Activated T-helper 17 cell treated with anti-CD3 and anti-CD28 coated beads, Interleukin-2, amount 50 U/mL, for 72 hours (primary cell): Measurements from ENCODE around the gene SH3RF3. TPM values are rescaled to one million over a fixed set of nuclear protein-coding genes. Genes with fewer than 3 reads are reported as not detected.

Experiments used
- ATAC-seq: fragments of 150-1000 bp; cut with Tn5 transposase; replicated peaks from 2 replicates; pipeline ENCODE4 v1.10.0; 2021; ENCODE audit warnings: mild to moderate bottlenecking, moderate library complexity
- H3K27ac Mint-ChIP-seq: one replicate; pipeline ENCODE4 v1.8.0; 2022; ENCODE audit warnings: mixed read lengths
- H3K27me3 Mint-ChIP-seq: one replicate; pipeline ENCODE4 v1.8.0; 2022; ENCODE audit warnings: mixed read lengths
- H3K36me3 Mint-ChIP-seq: one replicate; pipeline ENCODE4 v1.8.0; 2022; ENCODE audit warnings: low read depth, mild to moderate bottlenecking, mixed read lengths
- H3K4me1 Mint-ChIP-seq: one replicate; pipeline ENCODE4 v1.8.0; 2022; ENCODE audit warnings: mixed read lengths
- H3K4me3 Mint-ChIP-seq: one replicate; pipeline ENCODE4 v1.8.0; 2022; ENCODE audit warnings: mild to moderate bottlenecking, mixed read lengths
- H3K9me3 Mint-ChIP-seq: one replicate; pipeline ENCODE4 v1.8.0; 2022; ENCODE audit warnings: mixed read lengths
- total RNA-seq, 2 donors: library from RNA; stranded (reverse); gene quantifications; one replicate each; pipeline ENCODE4 v1.2.3, GENCODE V29; 2022

SH3RF3 gene
- total RNA-seq, 2 donors from 2014 or later: 0.05 TPM; not detected in 1

DNA sequence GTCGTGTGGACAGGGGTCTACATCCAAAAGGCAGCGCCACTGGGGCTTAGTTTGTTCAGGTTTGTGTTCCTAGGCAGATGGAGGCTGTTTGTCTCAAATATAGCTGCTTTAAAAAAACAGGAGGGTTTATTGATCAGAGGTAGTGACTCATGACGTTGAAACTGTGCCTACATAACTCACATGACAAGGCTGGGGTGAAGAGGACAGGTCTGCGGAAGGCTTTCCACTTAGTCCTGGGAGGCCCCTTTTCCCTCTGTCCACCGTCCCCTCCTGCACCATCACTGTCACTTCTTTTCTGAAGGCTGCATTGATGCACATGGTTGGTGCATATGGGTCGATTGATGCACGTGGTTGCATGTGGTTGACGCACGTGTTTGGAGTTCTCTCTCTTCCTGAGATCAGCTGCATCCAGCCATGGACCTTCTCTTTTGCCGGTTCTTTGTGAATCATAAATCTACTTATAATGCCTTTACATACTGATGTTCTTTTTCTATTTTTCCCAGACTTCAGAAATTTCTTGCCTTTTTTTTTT is 10.9 kb downstream of the SH3RF3 start:
- H3K27me3 Mint-ChIP-seq: peaks cover 49% of the 10 kb centered on the region
- peaks cover 11% of the 10 kb centered on the region for H3K4me1 Mint-ChIP-seq
- no peaks in the 10 kb centered on the region for H3K9me3 Mint-ChIP-seq
- no peak overlapping the region for H3K4me3 Mint-ChIP-seq
- no peaks in the 10 kb centered on the region for H3K36me3 Mint-ChIP-seq
- no peak overlapping the region for H3K27ac Mint-ChIP-seq
- ATAC-seq: no peak

DNA sequence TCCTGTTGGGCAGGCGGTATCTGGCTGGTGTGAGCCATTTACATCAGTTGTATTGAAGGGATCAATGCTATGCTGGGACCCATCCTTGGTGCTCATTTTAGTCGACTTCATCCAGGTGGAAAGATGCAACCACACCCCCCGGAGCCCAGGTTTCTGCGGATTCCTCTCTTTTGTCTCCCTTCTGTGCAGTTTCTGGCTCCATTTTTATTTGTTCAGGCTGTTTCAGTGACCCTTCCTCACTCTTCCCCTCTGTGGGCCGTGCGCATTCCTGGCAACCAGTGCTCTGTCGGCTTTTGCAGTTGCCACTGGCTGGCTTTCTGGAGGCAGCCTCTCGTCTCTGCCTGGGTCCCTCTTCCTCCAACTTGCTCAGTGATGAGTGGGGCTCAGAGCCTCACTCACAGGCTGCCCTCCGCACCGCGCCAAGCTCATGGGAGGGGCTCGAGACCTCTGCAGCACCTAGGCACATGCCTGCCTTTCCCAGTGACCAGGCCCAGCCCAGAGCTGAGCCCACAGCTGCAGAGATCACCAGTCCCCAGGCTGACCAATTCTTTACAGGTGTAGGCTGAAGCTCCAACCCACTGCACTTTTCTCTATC is 12.1 kb downstream of the SH3RF3 start:
- peaks cover 11% of the 10 kb centered on the region for H3K4me1 Mint-ChIP-seq
- ATAC-seq: no peak
- H3K27ac Mint-ChIP-seq: no peak overlapping the region
- H3K36me3 Mint-ChIP-seq: no peaks in the 10 kb centered on the region
- peaks cover 44% of the 10 kb centered on the region for H3K27me3 Mint-ChIP-seq
- H3K4me3 Mint-ChIP-seq: no peak overlapping the region
- no peaks in the 10 kb centered on the region for H3K9me3 Mint-ChIP-seq

DNA sequence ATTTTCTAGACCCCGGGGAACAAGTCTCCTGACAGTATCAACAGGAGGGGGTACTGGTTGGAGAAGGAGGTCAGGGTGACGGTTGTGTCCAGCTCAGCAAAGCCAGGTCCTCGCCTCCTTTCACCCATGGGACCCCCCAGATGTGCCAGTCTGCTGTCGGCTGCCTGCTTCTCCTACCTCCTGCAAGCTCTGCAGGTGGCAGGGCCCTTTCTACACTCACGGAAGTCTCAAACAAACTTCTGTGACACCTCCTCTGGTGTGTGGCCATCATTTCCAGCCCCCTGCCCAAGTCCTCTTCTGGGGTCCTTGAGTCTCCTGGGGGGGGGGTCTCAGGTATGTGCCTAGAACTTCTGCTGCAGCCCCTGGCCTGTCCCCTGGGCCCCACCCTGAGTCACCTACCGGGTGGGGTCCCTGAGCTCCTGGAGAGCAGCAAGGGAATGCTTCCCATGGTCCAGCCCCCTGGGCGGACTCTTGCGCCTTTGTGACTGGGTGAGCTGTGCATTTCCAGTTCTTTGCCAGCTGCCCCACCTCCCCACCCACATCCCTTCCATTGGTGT is 12.8 kb downstream of the SH3RF3 start:
- H3K9me3 Mint-ChIP-seq: no peaks in the 10 kb centered on the region
- peaks cover 11% of the 10 kb centered on the region for H3K4me1 Mint-ChIP-seq
- ATAC-seq: no peak
- peaks cover 39% of the 10 kb centered on the region for H3K27me3 Mint-ChIP-seq
- H3K36me3 Mint-ChIP-seq: no peaks in the 10 kb centered on the region
- H3K4me3 Mint-ChIP-seq: no peak overlapping the region
- no peak overlapping the region for H3K27ac Mint-ChIP-seq

GRCh38 chr2:109142416-109143210 is 13.6 kb downstream of the SH3RF3 start:
- H3K9me3 Mint-ChIP-seq: no peaks in the 10 kb centered on the region
- H3K27ac Mint-ChIP-seq: no peak overlapping the region
- H3K4me3 Mint-ChIP-seq: peak overlapping the region; percentile 45
- no peaks in the 10 kb centered on the region for H3K36me3 Mint-ChIP-seq
- ATAC-seq: no peak
- peaks cover 11% of the 10 kb centered on the region for H3K4me1 Mint-ChIP-seq
- H3K27me3 Mint-ChIP-seq: peaks cover 39% of the 10 kb centered on the region

DNA sequence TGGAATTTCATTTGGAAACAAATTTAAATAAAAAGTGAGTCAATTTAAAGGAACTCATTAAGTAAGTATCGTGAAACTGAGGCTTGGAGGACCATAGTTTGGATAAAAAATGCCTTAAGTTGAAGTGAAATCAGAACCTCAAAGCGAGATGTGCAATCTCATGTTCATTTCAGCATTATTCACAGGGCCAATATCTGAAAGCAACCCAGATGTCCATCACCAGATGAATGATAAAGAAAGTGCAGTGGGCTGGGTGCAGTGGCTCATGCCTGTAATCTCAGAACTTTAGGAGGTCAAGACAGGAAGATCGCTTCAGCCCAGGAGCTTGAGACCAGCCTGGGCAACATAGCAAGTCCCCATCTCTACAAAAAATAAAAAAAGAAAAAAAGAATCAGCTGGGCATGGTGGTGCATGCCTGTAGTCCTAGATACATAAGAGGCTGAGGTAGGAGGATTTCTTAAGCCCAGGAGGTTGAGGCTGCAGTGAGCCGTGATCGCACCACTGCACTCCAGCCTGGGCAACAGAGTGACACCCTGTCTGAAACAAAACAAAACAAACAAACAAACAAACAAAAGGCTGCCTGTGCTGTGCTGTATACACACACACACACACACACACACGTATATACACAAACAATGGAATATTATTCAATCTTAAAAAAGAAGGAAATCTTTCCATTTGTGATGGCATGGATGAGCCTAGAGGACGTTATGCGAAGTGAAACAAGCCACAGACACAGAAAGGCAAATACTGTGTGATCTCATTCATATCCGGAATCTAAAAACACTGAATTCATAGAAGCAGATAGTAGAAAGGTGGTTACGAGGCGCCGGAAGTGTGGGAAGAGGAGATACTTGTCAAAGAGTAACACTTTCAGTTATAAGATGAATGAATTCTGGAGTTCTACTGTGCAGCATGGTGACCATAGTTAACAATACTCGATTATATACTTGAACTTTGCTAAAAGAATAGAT is 14.5 kb downstream of the SH3RF3 start:
- Mint-ChIP-seq H3K36me3 (no peaks in the 10 kb centered on the region), H3K9me3 (no peaks in the 10 kb centered on the region), H3K4me3 (peak overlapping the region; percentile 45), H3K27ac (peak overlapping the region; percentile 26), H3K4me1 (peaks cover 11% of the 10 kb centered on the region), H3K27me3 (peaks cover 41% of the 10 kb centered on the region)
- peak; percentile 97 for ATAC-seq

GRCh38 chr2:109144271-109144670 is 15.3 kb downstream of the SH3RF3 start:
- Mint-ChIP-seq H3K4me3 (peak overlapping the region; percentile 45), H3K36me3 (no peaks in the 10 kb centered on the region), H3K27me3 (peaks cover 35% of the 10 kb centered on the region), H3K9me3 (no peaks in the 10 kb centered on the region), H3K27ac (peak overlapping the region; percentile 26), H3K4me1 (peaks cover 11% of the 10 kb centered on the region)
- ATAC-seq: peak; percentile 28

DNA sequence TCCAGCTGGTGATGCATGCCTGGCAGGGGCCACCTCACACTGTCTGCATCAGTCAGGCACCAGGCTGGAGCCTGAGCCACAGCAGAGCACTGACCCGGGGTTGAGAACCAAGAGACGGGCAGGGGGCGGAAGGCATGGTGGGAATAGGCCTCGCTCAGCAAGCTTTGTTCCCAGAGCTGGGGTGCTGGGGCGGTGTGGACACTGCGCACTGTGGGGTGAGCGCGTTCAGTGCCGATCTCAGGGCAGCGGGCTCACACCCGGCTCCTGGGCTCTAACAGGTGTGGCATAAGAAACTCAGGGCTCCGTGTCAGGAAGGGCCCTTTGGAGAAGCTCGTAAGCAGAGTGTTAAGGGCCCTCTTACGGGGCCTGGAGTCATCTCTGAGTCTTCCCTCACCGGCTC is 15.7 kb downstream of the SH3RF3 start:
- Mint-ChIP-seq H3K27ac (no peak overlapping the region), H3K9me3 (no peaks in the 10 kb centered on the region), H3K27me3 (peaks cover 31% of the 10 kb centered on the region), H3K4me1 (peaks cover 11% of the 10 kb centered on the region), H3K36me3 (no peaks in the 10 kb centered on the region), H3K4me3 (no peak overlapping the region)
- no peak for ATAC-seq

- no peak for ATAC-seq
- H3K27ac Mint-ChIP-seq: no peak overlapping the region
- H3K36me3 Mint-ChIP-seq: no peaks in the 10 kb centered on the region
- peaks cover 11% of the 10 kb centered on the region for H3K4me1 Mint-ChIP-seq
- no peaks in the 10 kb centered on the region for H3K9me3 Mint-ChIP-seq
- no peak overlapping the region for H3K4me3 Mint-ChIP-seq
- peaks cover 30% of the 10 kb centered on the region for H3K27me3 Mint-ChIP-seq
Observed at GRCh38 chr2:109145286-109145685, 16.3 kb downstream of the SH3RF3 start.

DNA sequence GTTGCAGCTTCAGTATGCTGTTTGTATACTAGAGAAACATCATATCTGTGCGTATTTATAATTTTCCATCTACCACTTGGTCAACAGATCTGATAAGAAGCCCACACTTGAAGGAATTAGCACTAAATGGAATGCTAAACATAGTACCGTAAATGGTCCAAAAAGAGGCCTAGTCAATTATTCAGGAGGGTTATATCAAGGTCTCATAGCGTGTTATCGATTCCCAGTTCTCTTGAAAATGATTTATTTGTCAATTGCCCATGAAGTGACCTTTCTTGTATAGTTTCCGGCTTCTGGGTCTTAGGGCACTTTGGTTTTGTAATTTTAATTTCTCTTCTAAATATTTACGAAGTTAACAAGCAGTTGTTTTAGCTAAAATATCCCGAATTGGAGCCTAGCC is 18.4 kb downstream of the SH3RF3 start:
- Mint-ChIP-seq H3K9me3 (no peaks in the 10 kb centered on the region), H3K4me1 (peaks cover 11% of the 10 kb centered on the region), H3K27me3 (peaks cover 27% of the 10 kb centered on the region), H3K36me3 (no peaks in the 10 kb centered on the region), H3K4me3 (no peak overlapping the region), H3K27ac (no peak overlapping the region)
- ATAC-seq: no peak

DNA sequence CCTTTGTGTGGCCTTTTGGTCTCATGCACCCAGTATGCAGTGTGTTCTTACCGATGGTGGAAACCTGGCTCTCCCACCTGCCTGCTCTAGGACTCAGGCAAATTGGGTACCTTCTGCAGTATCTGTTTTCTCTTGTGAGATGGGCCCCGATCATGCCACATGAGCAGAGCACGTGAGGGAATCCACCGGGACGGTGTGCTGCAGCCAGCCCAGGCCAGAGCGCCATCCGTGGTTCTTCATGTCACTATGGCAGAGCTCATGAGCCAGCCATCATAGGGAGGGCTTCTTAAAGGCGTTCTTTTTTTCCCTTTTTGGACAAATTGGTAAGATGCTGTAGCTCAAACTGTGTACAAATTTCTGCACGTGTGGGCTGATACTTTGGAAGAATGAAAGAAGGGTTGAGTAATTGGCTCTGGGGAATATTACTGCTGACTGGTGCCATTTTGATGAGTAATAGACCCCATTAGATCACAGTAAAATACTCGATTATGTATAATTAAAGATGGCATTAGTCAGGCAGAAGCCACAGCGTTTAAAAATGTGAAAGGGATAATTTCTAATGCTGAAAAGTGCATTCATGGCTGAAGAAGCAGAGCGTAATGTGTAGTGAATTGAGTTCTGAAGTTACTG is 19.2 kb downstream of the SH3RF3 start:
- Mint-ChIP-seq H3K9me3 (no peaks in the 10 kb centered on the region), H3K27me3 (peaks cover 25% of the 10 kb centered on the region), H3K4me1 (peaks cover 11% of the 10 kb centered on the region), H3K27ac (no peak overlapping the region), H3K36me3 (no peaks in the 10 kb centered on the region), H3K4me3 (no peak overlapping the region)
- no peak for ATAC-seq

DNA sequence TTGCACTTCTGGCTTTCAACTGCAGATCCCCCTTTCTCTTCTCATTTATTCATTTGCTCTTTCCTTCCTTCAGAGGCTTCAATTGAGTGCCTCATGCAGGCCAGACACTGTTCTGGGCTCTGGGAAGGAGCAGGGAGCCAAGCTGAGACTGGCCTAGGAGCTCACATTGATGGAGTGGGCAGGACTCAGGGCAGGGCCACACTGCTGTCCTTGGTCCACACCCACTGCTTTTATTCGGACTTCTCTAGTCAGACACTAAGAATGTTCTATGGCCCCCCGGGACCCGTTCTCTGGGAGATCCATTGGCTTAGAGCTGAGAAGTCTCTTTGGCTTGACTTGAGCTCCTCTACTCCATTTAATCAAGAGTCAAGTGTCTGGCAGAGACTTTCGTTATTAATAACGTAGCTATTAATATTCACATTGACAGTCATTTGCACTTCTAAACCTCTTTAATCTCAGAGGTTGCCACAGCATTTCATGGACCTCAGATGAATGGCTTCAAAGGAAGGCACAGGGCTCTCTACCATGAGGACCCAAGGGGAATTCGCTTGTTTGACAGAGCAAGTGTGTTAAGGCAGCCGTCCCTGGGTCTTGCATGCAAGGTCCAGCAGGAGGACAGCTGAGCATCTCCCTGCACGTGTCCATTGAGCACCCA is 20.1 kb downstream of the SH3RF3 start:
- no peak overlapping the region for H3K27ac Mint-ChIP-seq
- no peaks in the 10 kb centered on the region for H3K36me3 Mint-ChIP-seq
- H3K4me3 Mint-ChIP-seq: no peak overlapping the region
- no peaks in the 10 kb centered on the region for H3K9me3 Mint-ChIP-seq
- H3K27me3 Mint-ChIP-seq: peaks cover 25% of the 10 kb centered on the region
- peaks cover 5% of the 10 kb centered on the region for H3K4me1 Mint-ChIP-seq
- no peak for ATAC-seq

DNA sequence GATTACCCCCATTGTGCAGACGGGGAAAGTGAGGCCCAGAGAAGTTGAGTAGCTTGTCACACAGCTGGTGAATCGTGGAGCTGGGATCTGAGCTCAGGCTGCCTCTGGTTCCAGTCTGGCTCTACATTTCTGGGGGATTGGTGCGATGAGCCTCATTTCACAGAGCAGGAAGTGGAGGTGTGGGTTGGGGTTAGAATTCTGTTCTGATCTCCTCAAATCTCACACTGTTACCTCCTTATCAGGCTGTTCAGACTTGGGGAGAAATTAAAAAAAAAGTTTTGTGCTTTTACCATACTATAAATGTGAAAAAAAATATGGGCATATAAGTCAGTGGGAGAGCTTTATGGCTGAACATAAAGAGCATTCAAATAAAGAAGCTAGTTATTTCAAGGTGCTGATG is 21.6 kb downstream of the SH3RF3 start:
- H3K36me3 Mint-ChIP-seq: no peaks in the 10 kb centered on the region
- H3K4me1 Mint-ChIP-seq: no peaks in the 10 kb centered on the region
- H3K27me3 Mint-ChIP-seq: peaks cover 21% of the 10 kb centered on the region
- H3K4me3 Mint-ChIP-seq: no peak overlapping the region
- no peak for ATAC-seq
- H3K9me3 Mint-ChIP-seq: no peaks in the 10 kb centered on the region
- no peak overlapping the region for H3K27ac Mint-ChIP-seq

DNA sequence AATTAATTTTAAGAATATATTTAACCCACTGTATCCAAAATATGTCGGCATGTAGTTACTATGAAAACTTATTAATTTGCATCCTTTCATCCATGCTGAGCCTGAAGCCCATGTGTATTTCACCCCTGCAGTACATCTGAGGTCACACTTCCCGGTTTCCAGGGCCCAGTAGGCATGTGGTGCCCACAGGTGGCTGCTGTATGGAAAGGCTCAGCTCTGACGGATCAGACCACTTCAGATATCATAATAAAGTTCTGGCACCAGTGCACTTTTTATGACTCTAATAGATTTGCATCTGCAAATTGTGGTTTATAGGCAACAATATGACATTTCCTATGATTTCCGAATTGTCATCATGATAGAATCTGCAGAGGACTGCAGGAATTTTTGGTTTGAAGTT is 22.5 kb downstream of the SH3RF3 start:
- Mint-ChIP-seq H3K27ac (no peak overlapping the region), H3K4me1 (no peaks in the 10 kb centered on the region), H3K4me3 (no peak overlapping the region), H3K27me3 (peaks cover 21% of the 10 kb centered on the region), H3K36me3 (no peaks in the 10 kb centered on the region), H3K9me3 (no peaks in the 10 kb centered on the region)
- no peak for ATAC-seq
